Neural cell (in vitro differentiated cells): ENCODE data around the gene SNX15.

Experiments
- CTCF ChIP-seq: fragments of 450-650 bp; IDR thresholded peaks from 2 replicates; pipeline ENCODE4 v1.5.1; 2014; ENCODE audit warnings: antibody characterized with exemption, mild to moderate bottlenecking, moderate library complexity; ENCODE audit not compliant: poor library complexity, severe bottlenecking
- EP300 ChIP-seq: fragments of 450-650 bp; conservative IDR thresholded peaks from 2 replicates; pipeline ENCODE4 v1.6.1; 2014; ENCODE audit warnings: antibody characterized with exemption, mild to moderate bottlenecking, moderate library complexity; ENCODE audit not compliant: poor library complexity, severe bottlenecking
- EZH2 ChIP-seq: fragments of 200-600, 300-800 bp; shearing (Covaris generic), sonication (generic); IDR thresholded peaks from 2 replicates; pipeline ENCODE4 v1.6.1; 2014; ENCODE audit warnings: antibody characterized with exemption, low read length, borderline replicate concordance, mild to moderate bottlenecking; ENCODE audit not compliant: insufficient read depth, poor library complexity, severe bottlenecking
- POLR2AphosphoS5 ChIP-seq: IDR thresholded peaks from 2 replicates; pipeline ENCODE4 v1.6.1; 2012
- REST ChIP-seq: IDR thresholded peaks from 2 replicates; pipeline ENCODE4 v1.6.1; 2012; ENCODE audit warnings: borderline replicate concordance

GRCh38 chr11:64989416-64989815, 37.8 kb upstream of the SNX15 start:
- TF ChIP-seq POLR2AphosphoS5, result no peak
- TF ChIP-seq CTCF, result no peak
- no peak for TF ChIP-seq EZH2
- no peak for TF ChIP-seq REST
- TF ChIP-seq EP300, result no peak
